SK-N-MC (cell line): ENCODE measurements around the gene ZNF750.

ENCODE experiments used
- DNase-seq: peaks from one replicate; pipeline ENCODE4 v3.0.0-alpha.2; 2011; ENCODE audit warnings: low read depth, low spot score
- H3K27ac ChIP-seq: fragments of 200-600 bp; sonication (generic); 2 replicates; pipeline ENCODE4 v1.5.1; 2016; ENCODE audit warnings: mixed run types
- H3K36me3 ChIP-seq: fragments of 200-600 bp; sonication (generic); 2 replicates; pipeline ENCODE4 v1.6.1; 2017; ENCODE audit warnings: antibody characterized with exemption, low read length, mixed read lengths; ENCODE audit not compliant: insufficient read depth
- H3K4me3 ChIP-seq: fragments of 200-600 bp; sonication (generic); 2 replicates; pipeline ENCODE4 v1.5.1; 2016
- H3K9ac ChIP-seq: fragments of 200-600 bp; sonication (generic); 2 replicates; pipeline ENCODE4 v1.8.0; 2017; ENCODE audit warnings: mixed run types, mixed read lengths; ENCODE audit not compliant: insufficient read length
- H3K9me3 ChIP-seq: fragments of 200-600 bp; sonication (generic); 2 replicates; pipeline ENCODE4 v1.6.1; 2017; ENCODE audit warnings: low read depth, mild to moderate bottlenecking, antibody characterized with exemption, low read length, moderate library complexity, mixed read lengths
- EZH2 ChIP-seq: fragments of 200-600 bp; sonication (generic); IDR thresholded peaks from one replicate; pipeline ENCODE4 v1.6.1; 2017; ENCODE audit warnings: antibody characterized with exemption
- FOXP2 ChIP-seq: optimal IDR thresholded peaks from 2 replicates; pipeline ENCODE3; 2011; ENCODE audit warnings: mild to moderate bottlenecking, moderate library complexity; ENCODE audit not compliant: insufficient read depth; ENCODE audit errors: extremely low read length, control extremely low read depth
- POLR2AphosphoS5 ChIP-seq: IDR thresholded peaks from 2 replicates; pipeline ENCODE4 v1.6.1; 2012; ENCODE audit warnings: mild to moderate bottlenecking, low read depth, low read length, borderline replicate concordance

Gene ZNF750

DNA sequence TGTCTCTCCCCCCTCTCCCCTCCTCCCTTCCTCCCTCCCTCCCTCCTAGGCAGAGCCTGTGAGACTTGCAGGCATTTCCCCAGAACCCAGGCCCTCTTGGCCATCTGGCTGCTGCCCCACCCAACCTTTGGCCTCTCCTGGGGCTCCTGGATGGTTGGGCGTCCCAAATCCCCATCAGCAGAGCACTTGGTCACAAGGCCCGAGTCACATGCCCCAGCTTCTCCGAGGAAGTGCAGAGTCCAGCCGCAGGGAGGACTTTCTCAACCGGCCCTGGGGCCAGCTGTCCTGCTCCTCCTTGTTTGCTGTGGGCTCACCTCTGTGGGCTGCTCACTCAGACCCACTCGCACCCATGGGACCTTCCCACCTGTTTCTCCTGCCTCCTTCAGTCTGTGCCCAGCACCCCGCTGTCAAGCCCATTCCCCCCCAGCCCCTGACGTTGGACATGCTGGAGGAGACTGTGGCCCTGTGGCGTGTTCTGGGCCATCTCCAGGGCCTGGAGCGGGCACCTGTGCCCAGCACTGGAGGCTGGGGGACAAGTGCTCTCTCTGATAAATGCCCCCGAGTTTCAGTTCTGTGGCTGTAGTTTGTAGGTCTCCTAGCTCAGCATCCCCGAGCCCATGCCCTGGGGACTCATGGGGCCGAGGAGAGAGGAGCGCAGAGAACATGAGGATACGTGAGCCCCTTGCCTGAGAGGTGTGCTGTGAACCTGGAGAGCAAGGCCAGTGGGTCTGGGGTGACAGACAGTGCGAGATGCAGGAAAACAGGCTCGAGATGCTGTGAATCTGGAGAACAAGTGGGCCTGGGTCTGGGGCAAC, 42.3 kb upstream of the ZNF750 start:
- no peaks in the 10 kb centered on the region; the same call in 1 of the 2 replicates for H3K36me3 ChIP-seq
- H3K4me3 ChIP-seq, result no peak overlapping the region
- no peak overlapping the region for H3K9ac ChIP-seq

DNA sequence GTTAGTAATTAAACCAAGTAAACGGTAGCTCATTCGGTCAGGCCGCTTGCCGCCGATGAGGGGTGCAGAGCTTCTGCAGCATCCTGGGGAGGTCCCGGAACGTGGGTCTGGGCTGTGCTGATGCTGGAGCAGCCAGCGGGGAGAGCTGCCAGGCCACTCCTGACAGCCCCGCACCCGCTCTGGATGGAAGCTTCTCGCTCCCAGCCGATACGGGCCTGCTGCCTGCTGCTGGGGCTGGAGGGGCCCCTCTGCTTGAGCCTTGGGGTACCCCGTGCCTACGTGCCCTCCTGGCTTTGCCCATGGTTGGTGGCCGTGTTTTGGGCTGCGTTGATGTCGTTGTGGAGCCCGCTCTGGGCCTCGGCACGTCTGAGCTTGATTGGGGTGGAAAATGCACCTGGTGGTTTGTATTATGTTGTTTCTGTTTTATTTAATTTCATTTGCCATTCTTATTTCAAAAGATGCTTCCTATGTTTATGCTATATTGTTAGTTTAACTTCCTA, 41.6 kb upstream of the ZNF750 start:
- no peak overlapping the region for H3K9ac ChIP-seq
- TF ChIP-seq FOXP2 (no peak), EZH2 (no peak), POLR2AphosphoS5 (no peak)
- no peak overlapping the region for H3K27ac ChIP-seq
- no peaks in the 10 kb centered on the region; the same call in 1 of the 2 replicates for H3K36me3 ChIP-seq
- DNase-seq, result no peak
- H3K4me3 ChIP-seq, result no peak overlapping the region
- no peaks in the 10 kb centered on the region for H3K9me3 ChIP-seq

More for the DNA sequence above, 42.3 kb upstream of the ZNF750 start:
- DNase-seq, result no peak
- Histone ChIP-seq H3K9me3 (no peaks in the 10 kb centered on the region), H3K27ac (no peak overlapping the region)
- no peak for TF ChIP-seq EZH2
- TF ChIP-seq POLR2AphosphoS5, result no peak
- no peak for TF ChIP-seq FOXP2

DNA sequence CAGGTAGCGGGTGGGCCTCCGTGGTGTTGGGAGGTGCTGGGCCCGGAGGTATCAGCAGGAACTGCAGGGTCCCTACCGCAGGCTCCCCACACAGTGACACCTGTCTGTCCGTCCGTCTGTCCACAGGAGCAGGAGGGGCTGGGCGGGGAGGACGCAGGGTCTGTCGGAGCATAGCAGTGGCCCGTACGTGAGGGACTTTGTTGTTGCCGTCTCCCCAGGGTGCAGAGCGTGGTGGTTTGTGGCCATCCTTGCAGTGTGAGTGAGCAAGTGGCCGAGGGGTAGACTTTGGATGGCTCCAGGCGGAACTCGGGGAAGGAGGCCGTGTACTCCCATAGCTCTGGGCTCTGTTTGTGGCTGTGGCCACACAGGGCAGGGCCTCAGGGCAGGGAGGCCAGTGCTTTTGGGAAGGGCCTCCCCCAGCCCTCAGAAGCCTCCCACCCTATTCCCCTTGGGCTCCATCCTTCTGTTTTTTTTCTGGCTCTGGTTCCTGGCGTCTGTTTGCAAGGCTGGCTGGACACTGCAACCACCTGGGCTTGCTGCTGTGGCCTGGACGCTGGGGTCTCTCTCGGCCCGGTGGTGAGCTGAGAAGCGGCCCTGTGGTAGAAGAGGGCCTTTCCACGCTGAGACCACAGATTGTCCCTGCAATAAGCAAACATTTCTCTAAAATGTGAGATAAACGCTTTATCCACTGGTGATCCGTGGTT, 41.0 kb upstream of the ZNF750 start:
- peaks cover under 1% of the 10 kb centered on the region for H3K36me3 ChIP-seq
- no peak overlapping the region for H3K4me3 ChIP-seq
- TF ChIP-seq EZH2 (no peak), POLR2AphosphoS5 (no peak), FOXP2 (no peak)
- no peaks in the 10 kb centered on the region for H3K9me3 ChIP-seq
- no peak overlapping the region for H3K27ac ChIP-seq
- no peak overlapping the region for H3K9ac ChIP-seq
- DNase-seq, result no peak

DNA sequence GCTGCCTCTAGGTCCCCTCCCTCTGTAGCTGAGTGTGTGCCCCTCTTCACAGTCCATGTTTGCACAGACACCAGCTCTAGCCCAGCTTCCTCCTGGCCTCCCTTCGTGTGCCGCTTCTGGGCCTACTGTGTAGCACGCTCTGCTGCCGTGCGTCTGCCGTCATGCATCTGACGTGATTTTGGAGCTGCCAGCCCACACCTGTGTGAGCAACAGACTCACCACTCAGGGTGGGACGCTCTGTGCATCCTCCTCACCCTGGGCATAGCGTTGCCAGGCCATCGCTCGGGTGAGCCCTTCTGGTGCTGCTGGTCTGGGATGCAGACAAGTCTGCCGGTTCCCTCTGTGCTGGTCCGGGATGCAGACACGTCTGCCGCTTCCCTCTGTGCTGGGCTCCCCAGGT, 39.4 kb upstream of the ZNF750 start:
- Histone ChIP-seq H3K36me3 (peaks cover 4% of the 10 kb centered on the region), H3K9me3 (no peaks in the 10 kb centered on the region), H3K27ac (no peak overlapping the region), H3K9ac (no peak overlapping the region), H3K4me3 (no peak overlapping the region)
- no peak for DNase-seq
- TF ChIP-seq EZH2 (no peak), POLR2AphosphoS5 (no peak), FOXP2 (no peak)

DNA sequence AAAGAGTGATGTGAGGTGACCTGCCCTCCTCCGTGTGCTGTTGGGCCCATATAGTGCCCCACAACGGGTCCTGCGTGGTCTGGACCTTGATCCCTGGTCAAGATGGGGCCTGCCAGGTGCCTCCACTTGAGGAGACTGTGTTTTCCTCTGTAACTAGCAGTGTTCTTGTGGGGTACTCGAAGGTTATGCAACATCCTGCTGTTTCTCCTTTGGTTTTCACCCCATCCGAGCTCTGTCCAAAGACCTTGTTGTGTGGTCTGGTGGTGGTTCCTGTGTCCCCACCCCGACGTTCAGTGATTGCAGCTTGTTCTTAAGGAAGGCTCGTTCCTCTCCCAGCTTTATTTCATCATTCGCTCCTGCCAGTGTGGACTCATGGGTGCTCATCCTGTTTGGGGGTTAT, 38.7 kb upstream of the ZNF750 start:
- Histone ChIP-seq H3K27ac (no peak overlapping the region), H3K9me3 (no peaks in the 10 kb centered on the region), H3K4me3 (no peak overlapping the region), H3K9ac (no peak overlapping the region), H3K36me3 (peaks cover 4% of the 10 kb centered on the region)
- no peak for DNase-seq
- TF ChIP-seq EZH2 (no peak), FOXP2 (no peak), POLR2AphosphoS5 (no peak)

DNA sequence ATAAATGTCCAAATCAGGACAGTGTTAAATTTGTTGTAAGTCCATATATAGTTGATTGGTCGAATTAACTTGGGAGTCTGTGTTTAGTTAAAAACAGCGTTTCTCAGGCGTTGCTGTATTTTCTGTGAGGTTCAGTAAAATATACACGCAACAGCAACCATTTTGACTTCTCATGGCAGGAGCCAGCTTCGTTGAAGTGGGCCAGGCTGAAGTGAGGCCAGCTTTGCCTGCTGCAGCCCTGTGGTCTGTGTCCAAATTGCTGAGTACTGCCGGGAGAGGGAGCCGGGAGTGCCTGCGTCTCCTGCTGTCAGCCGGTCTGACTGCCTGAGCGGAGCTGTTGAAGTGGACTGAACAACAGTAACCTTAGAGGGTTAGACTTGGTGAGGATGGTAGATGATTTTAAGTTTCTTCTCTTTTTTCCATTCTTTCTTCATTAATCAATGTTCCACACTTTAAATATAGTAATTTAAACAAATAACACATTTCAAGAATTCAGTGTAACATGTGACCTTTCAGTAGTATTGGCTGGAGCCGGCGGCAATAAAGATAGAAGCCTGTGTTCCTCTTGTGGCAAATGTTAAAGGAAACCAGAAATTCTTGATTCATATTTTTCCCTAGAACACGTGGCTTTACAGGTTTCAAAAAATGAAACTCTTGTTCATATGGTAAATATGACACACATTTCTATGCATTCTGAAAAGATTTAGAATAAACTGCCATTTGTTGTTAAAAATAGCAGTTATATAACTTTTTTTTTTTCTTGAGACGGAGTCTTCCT, 37.0 kb upstream of the ZNF750 start:
- peaks cover 4% of the 10 kb centered on the region for H3K36me3 ChIP-seq
- 0 out of 2 replicates have a peak overlapping the region, but pooled peaks have one; percentile 0 for H3K27ac ChIP-seq
- DNase-seq, result no peak
- peak overlapping the region; percentile 53 for H3K9ac ChIP-seq
- TF ChIP-seq POLR2AphosphoS5 (no peak), FOXP2 (no peak), EZH2 (no peak)
- no peaks in the 10 kb centered on the region for H3K9me3 ChIP-seq
- H3K4me3 ChIP-seq, result no peak overlapping the region

DNA sequence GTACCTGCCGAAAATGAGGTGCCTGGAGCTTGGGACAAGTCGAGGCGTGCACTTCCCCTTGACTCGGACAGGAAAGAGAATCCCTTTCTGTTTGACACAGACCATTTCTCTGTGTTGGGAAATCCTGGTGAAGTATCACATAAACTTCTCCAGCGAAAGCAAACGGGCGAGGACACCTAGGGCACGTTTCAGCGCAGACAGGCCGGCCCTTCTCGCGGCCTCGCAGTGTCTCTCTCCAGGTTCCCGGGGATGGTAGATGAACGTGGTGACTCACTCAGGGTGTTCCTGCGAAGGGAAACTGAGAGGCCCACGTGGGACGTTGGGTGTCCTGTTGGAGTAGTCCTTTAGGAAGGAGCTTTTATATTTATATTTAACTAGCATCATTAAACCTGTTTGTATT, 36.3 kb upstream of the ZNF750 start:
- Histone ChIP-seq H3K4me3 (no peak overlapping the region), H3K9ac (peak overlapping the region; percentile 53), H3K36me3 (peaks cover 6% of the 10 kb centered on the region), H3K9me3 (no peaks in the 10 kb centered on the region), H3K27ac (0 out of 2 replicates have a peak overlapping the region, but pooled peaks have one; percentile 13)
- DNase-seq, result no peak
- TF ChIP-seq EZH2, result no peak
- no peak for TF ChIP-seq FOXP2

DNA sequence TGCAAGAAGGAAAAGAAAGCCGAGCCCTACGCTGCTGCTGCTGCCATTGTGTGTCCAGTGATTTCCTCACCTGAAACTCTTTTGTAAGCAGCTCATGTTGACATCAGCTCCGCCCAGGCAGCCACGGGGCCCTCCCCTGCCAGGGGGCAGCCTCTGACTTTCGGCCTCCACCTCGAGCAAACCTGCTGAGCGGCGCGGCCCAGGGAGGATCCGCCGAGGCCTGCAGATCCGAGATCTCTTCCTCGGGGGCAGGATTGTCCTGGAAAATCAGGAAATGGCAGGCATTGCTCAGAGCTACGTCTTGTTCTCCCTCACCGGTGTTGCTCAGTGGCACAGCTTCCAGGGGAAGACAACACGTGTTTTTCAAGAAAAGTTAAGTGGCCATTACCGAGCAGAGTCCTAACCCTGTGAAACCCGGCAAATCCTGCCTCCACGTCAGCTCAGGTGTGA, 35.6 kb upstream of the ZNF750 start:
- TF ChIP-seq FOXP2, result no peak
- TF ChIP-seq POLR2AphosphoS5, result no peak
- no peak for TF ChIP-seq EZH2
- no peak overlapping the region for H3K9ac ChIP-seq
- H3K36me3 ChIP-seq, result peaks cover 12% of the 10 kb centered on the region

More for the DNA sequence above, 35.6 kb upstream of the ZNF750 start:
- peak overlapping the region; percentile 52; the same call in 1 of the 2 replicates for H3K27ac ChIP-seq
- DNase-seq, result no peak
- H3K9me3 ChIP-seq, result no peaks in the 10 kb centered on the region
- no peak overlapping the region for H3K4me3 ChIP-seq
